NT2/D1 (cell line): ENCODE measurements around the gene TUBA4A.

Experiments
- SUZ12 ChIP-seq: IDR thresholded peaks from 2 replicates; pipeline ENCODE4 v1.6.1; 2011; ENCODE audit not compliant: insufficient read length, insufficient read depth; ENCODE audit errors: extremely low read depth
- YY1 ChIP-seq: IDR thresholded peaks from 2 replicates; pipeline ENCODE4 v1.6.1; 2011; ENCODE audit not compliant: insufficient read length, insufficient read depth
- ZNF274 ChIP-seq: IDR thresholded peaks from 2 replicates; pipeline ENCODE4 v1.6.1; 2011; ENCODE audit warnings: mild to moderate bottlenecking, low read depth, low read length

DNA sequence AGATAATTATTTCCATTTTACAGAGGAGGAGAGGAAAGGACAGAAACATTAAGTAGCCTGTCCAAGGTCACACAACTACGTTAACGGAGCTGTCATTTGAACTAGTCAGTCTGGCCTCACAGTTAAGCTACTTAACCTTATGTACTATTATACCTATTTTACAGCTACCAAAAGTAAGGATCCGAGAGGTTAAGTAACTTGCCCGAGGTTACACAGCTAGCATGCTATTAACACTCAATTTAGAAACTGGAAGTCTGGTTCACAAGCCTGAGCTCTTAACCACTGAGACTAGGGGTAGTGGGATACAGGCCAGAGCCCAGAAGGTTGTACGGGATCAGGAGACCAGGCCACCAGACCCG, 8.9 kb downstream of the TUBA4A start:
- TF ChIP-seq SUZ12, result no peak
- TF ChIP-seq ZNF274, result no peak
- TF ChIP-seq YY1, result no peak
